ENCODE data around the gene PPP1R11. TPM values are rescaled to one million over a fixed set of nuclear protein-coding genes. Genes with fewer than 3 reads are reported as not detected.
A peak's percentile ranks its signal among the peaks of the same experiment; 100 is the strongest.

PPP1R11 gene
- total and polyA plus RNA-seq, 9 of the 15 experiments (the other 6 are each of a cell fraction or from before 2014, with no cell fraction given) = 17.8 to 94.8 (median 44.6) TPM

- TF ChIP-seq PHF21A (IDR thresholded peaks at IDR 0.05; ENCODE audit: borderline replicate concordance, low read depth) = no peak
- TF ChIP-seq HDAC2 (IDR thresholded peaks at IDR 0.05) = no peak
- TF ChIP-seq, protein P1, sequence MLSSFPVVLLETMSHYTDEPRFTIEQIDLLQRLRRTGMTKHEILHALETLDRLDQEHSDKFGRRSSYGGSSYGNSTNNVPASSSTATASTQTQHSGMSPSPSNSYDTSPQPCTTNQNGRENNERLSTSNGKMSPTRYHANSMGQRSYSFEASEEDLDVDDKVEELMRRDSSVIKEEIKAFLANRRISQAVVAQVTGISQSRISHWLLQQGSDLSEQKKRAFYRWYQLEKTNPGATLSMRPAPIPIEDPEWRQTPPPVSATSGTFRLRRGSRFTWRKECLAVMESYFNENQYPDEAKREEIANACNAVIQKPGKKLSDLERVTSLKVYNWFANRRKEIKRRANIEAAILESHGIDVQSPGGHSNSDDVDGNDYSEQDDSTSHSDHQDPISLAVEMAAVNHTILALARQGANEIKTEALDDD (IDR thresholded peaks at IDR 0.05) = no peak
- TF ChIP-seq TAF7 (tag; IDR thresholded peaks at IDR 0.05) = peak; percentile 89; the same call in 1 of the 2 replicates
- no peak for TF ChIP-seq SMAD2 (IDR thresholded peaks at IDR 0.05; ENCODE audit: low read depth, low read length)
- TF ChIP-seq ZNF668 (CRISPR knock-in tag; IDR thresholded peaks at IDR 0.05) = no peak
- no peak for TF ChIP-seq IRF1 (CRISPR knock-in tag; IDR thresholded peaks at IDR 0.05; ENCODE audit: borderline replicate concordance)
- TF ChIP-seq ZNF75A (CRISPR knock-in tag; IDR thresholded peaks at IDR 0.05) = no peak
- TF ChIP-seq ZSCAN32 (CRISPR knock-in tag; IDR thresholded peaks at IDR 0.05) = no peak
- TF ChIP-seq, protein P2, sequence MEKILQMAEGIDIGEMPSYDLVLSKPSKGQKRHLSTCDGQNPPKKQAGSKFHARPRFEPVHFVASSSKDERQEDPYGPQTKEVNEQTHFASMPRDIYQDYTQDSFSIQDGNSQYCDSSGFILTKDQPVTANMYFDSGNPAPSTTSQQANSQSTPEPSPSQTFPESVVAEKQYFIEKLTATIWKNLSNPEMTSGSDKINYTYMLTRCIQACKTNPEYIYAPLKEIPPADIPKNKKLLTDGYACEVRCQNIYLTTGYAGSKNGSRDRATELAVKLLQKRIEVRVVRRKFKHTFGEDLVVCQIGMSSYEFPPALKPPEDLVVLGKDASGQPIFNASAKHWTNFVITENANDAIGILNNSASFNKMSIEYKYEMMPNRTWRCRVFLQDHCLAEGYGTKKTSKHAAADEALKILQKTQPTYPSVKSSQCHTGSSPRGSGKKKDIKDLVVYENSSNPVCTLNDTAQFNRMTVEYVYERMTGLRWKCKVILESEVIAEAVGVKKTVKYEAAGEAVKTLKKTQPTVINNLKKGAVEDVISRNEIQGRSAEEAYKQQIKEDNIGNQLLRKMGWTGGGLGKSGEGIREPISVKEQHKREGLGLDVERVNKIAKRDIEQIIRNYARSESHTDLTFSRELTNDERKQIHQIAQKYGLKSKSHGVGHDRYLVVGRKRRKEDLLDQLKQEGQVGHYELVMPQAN (IDR thresholded peaks at IDR 0.05; ENCODE audit: borderline replicate concordance) = peak; percentile 52; the same call in 1 of the 2 replicates
- no peak for TF ChIP-seq HNRNPH1 (optimal IDR thresholded peaks at IDR 0.05; ENCODE audit: low read depth, low read length)
- no peak for TF ChIP-seq ZNF830 (CRISPR knock-in tag; IDR thresholded peaks at IDR 0.05)
- TF ChIP-seq ZNF764 (CRISPR knock-in tag; IDR thresholded peaks at IDR 0.05; ENCODE audit: low read depth) = no peak
- TF ChIP-seq GATAD2B (IDR thresholded peaks at IDR 0.05; ENCODE audit: borderline replicate concordance) = no peak
- no peak for TF ChIP-seq HNRNPK (IDR thresholded peaks at IDR 0.05; ENCODE audit: low read depth, low read length, poor library complexity, severe bottlenecking)
- TF ChIP-seq FIP1L1 (IDR thresholded peaks at IDR 0.05; ENCODE audit: low read depth, low read length, poor library complexity, severe bottlenecking) = no peak
- 0 out of 2 replicates have a peak, but pooled peaks have one; percentile 5 for TF ChIP-seq ZBTB49 (CRISPR knock-in tag; IDR thresholded peaks at IDR 0.05; ENCODE audit: borderline replicate concordance)
- TF ChIP-seq AFF1 (IDR thresholded peaks at IDR 0.05; ENCODE audit: low read depth in 1 of 2, partially characterized antibody in 2 of 2) = no peak
Observed at GRCh38 chr6:30060606-30061091, 6.3 kb upstream of the PPP1R11 start (continued).
